Mesenchymal stem cell (in vitro differentiated cells and primary cell): ENCODE data around the gene HS3ST1.

Source experiments
- DNase-seq: peaks from one replicate; pipeline ENCODE4 v3.0.0-alpha.2; 2013
- H2AFZ ChIP-seq: one replicate; pipeline ENCODE4 v1.6.1; 2013; ENCODE audit warnings: low read depth, mild to moderate bottlenecking, control low read depth, inconsistent platforms, low read length, moderate library complexity
- H2AK5ac ChIP-seq: 2 replicates; pipeline ENCODE4 v1.6.1; 2013; ENCODE audit warnings: low read length, moderate library complexity, mild to moderate bottlenecking, inconsistent platforms; ENCODE audit not compliant: severe bottlenecking
- H2BK120ac ChIP-seq: one replicate; pipeline ENCODE4 v1.6.1; 2013; ENCODE audit warnings: low read depth, mild to moderate bottlenecking, inconsistent platforms, low read length, moderate library complexity
- H2BK12ac ChIP-seq, 2 experiments: one replicate each; pipeline ENCODE4 v1.6.1; 2013; ENCODE audit warnings: inconsistent platforms in 2 of 2, low read length in 2 of 2, mild to moderate bottlenecking in 2 of 2, moderate library complexity in 2 of 2, control low read depth in 1 of 2
- H2BK15ac ChIP-seq: one replicate; pipeline ENCODE4 v1.6.1; 2013; ENCODE audit warnings: mild to moderate bottlenecking, low read depth, inconsistent platforms; ENCODE audit not compliant: poor library complexity, severe bottlenecking
- H2BK5ac ChIP-seq: 2 replicates; pipeline ENCODE4 v1.6.1; 2013; ENCODE audit warnings: low read depth, mild to moderate bottlenecking, low read length, control low read depth, inconsistent platforms; ENCODE audit not compliant: poor library complexity, severe bottlenecking
- H3K14ac ChIP-seq, 2 experiments: one replicate each; pipeline ENCODE4 v1.6.1; 2013; ENCODE audit warnings: inconsistent platforms in 2 of 2, low read length in 2 of 2, control low read depth in 1 of 2, mild to moderate bottlenecking in 1 of 2, moderate library complexity in 1 of 2
- H3K18ac ChIP-seq, 2 experiments: one replicate each; pipeline ENCODE4 v1.6.1; 2013; ENCODE audit warnings: inconsistent platforms in 2 of 2, low read length in 2 of 2, control low read depth in 1 of 2, low read depth in 1 of 2, mild to moderate bottlenecking in 1 of 2
- H3K23ac ChIP-seq, 2 experiments: one replicate each; pipeline ENCODE4 v1.6.1; 2013; ENCODE audit warnings: inconsistent platforms in 2 of 2, low read length in 2 of 2, mild to moderate bottlenecking in 2 of 2, moderate library complexity in 2 of 2, control low read depth in 1 of 2
- H3K27ac ChIP-seq: 2 replicates; pipeline ENCODE4 v1.5.1; 2013; ENCODE audit warnings: mild to moderate bottlenecking, moderate library complexity, low read length, control low read depth, inconsistent platforms; ENCODE audit not compliant: poor library complexity, severe bottlenecking
- H3K27me3 ChIP-seq, 2 experiments: 2 replicates each; pipeline versions ENCODE4 v1.6.1 to v1.7.0; 2013; ENCODE audit warnings: low read length in 2 of 2, mild to moderate bottlenecking in 2 of 2, moderate library complexity in 2 of 2, control low read depth in 1 of 2, inconsistent platforms in 1 of 2; ENCODE audit not compliant: control insufficient read depth in 1 of 2, insufficient read depth in 1 of 2
- H3K36me3 ChIP-seq, 2 experiments: 2 replicates each; pipeline versions ENCODE4 v1.6.1 to v1.7.0; 2013; ENCODE audit warnings: low read length in 2 of 2, control low read depth in 1 of 2, inconsistent platforms in 1 of 2, low read depth in 1 of 2, mild to moderate bottlenecking in 1 of 2; ENCODE audit not compliant: insufficient read depth in 2 of 2, control insufficient read depth in 1 of 2
- H3K4ac ChIP-seq, 2 experiments: one replicate each; pipeline ENCODE4 v1.6.1; 2013; ENCODE audit warnings: inconsistent platforms in 2 of 2, low read length in 2 of 2, mild to moderate bottlenecking in 2 of 2, moderate library complexity in 2 of 2, control low read depth in 1 of 2, low read depth in 1 of 2
- H3K4me1 ChIP-seq: 2 replicates; pipeline ENCODE4 v1.6.1; 2013; ENCODE audit warnings: low read depth, low read length, control low read depth; ENCODE audit not compliant: control insufficient read depth, insufficient read depth
- H3K4me2 ChIP-seq: 2 replicates; pipeline ENCODE4 v1.6.1; 2013; ENCODE audit warnings: low read length, mild to moderate bottlenecking, inconsistent platforms; ENCODE audit not compliant: poor library complexity, severe bottlenecking
- H3K4me3 ChIP-seq, 2 experiments: 2 replicates each; pipeline versions ENCODE4 v1.5.1 to v1.7.0; 2013; ENCODE audit warnings: low read length in 2 of 2, mild to moderate bottlenecking in 2 of 2, control low read depth in 1 of 2, low read depth in 1 of 2; ENCODE audit not compliant: insufficient read depth in 1 of 2
- H3K79me1 ChIP-seq: replicated peaks from 2 replicates; pipeline ENCODE4 v1.6.1; 2013; ENCODE audit warnings: mild to moderate bottlenecking, control low read depth, low read length, inconsistent platforms; ENCODE audit not compliant: poor library complexity, severe bottlenecking
- H3K9ac ChIP-seq: 2 replicates; pipeline ENCODE4 v1.7.0; 2013; ENCODE audit warnings: mild to moderate bottlenecking, low read length, moderate library complexity
- H3K9me3 ChIP-seq: 2 replicates; pipeline ENCODE4 v1.7.0; 2013; ENCODE audit warnings: mild to moderate bottlenecking, low read length; ENCODE audit not compliant: control insufficient read depth
- H4K8ac ChIP-seq: one replicate; pipeline ENCODE4 v1.6.1; 2013; ENCODE audit warnings: inconsistent platforms, mild to moderate bottlenecking, low read length, moderate library complexity
- H4K91ac ChIP-seq: one replicate; pipeline ENCODE4 v1.6.1; 2013; ENCODE audit warnings: mild to moderate bottlenecking, low read length, inconsistent platforms
- WGBS: methylation state at CpG from one replicate; pipeline ENCODE4 v1.1.7; 2013; ENCODE audit warnings: mixed read lengths; 5-methylcytosine and 5-hydroxymethylcytosine counted together

HS3ST1 gene

DNA sequence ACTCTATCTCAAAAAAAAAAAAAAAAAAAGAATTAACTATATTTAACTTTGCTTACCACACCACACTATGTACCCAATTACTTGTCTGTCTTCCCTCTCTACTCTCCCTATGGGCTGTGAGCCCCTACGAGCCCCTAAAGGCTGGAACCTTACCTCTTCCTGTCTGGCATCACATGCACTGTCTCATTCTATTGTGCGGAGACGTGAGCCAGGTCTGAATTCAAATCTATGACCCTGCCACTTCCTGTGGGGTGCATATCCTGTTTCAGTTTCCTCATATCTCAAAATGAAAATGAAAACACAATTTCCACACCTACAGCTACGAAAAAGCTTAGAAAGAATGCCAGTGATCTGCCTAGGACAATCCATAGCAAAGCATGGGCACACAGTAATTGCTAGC is 42.9 kb upstream of the HS3ST1 start:
- Histone ChIP-seq H3K27me3 (no peaks in the 10 kb centered on the region), H3K23ac (no peak overlapping the region), H3K4ac (no peak overlapping the region), H2BK120ac (no peak overlapping the region), H2BK15ac (no peak overlapping the region), H3K4me3 (no peak overlapping the region), H3K4me1 (no peaks in the 10 kb centered on the region), H2BK12ac (no peak overlapping the region), H2AFZ (no peak overlapping the region), H3K18ac (no peak overlapping the region), H3K79me1 (no peaks in the 10 kb centered on the region), H3K27ac (no peak overlapping the region), H3K4me2 (no peak overlapping the region), H3K9me3 (peaks cover 4% of the 10 kb centered on the region), H2AK5ac (no peak overlapping the region), H3K36me3 (no peaks in the 10 kb centered on the region), H4K8ac (no peak overlapping the region), H2BK5ac (no peak overlapping the region), H3K14ac (no peak overlapping the region), H3K9ac (no peak overlapping the region), H4K91ac (no peak overlapping the region)
- no peak for DNase-seq
- 83% methylated on average over 4 of the region's 4 CpGs for WGBS

DNA sequence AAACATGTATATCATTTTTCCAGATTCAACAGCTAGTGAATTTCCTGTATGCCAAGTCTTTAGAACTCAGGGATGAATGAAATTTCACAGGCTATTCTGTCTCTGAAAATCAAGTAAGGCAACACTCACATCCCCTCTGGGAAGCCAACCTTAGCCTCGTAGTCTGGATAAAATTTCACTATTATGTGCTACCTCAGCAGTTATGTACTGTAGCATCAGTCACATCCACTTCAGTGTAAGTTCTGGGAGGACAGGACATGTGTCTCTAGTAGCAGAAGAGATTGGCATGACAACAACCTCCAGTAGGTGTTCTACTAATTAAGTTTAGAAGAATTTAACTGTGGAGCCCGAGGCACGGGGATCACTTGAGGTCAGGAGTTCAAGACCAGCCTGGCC is 42.4 kb upstream of the HS3ST1 start:
- no peak overlapping the region for H4K8ac ChIP-seq
- no peaks in the 10 kb centered on the region for H3K27me3 ChIP-seq
- H3K4me2 ChIP-seq, result no peak overlapping the region
- H3K36me3 ChIP-seq, result no peaks in the 10 kb centered on the region
- H2AK5ac ChIP-seq, result no peak overlapping the region
- no peak overlapping the region for H3K4ac ChIP-seq
- H4K91ac ChIP-seq, result no peak overlapping the region
- H3K23ac ChIP-seq, result no peak overlapping the region
- no peak overlapping the region for H2AFZ ChIP-seq
- H2BK120ac ChIP-seq, result no peak overlapping the region
- no peak overlapping the region for H3K4me3 ChIP-seq
- H3K18ac ChIP-seq, result no peak overlapping the region
- no peak overlapping the region for H2BK15ac ChIP-seq
- no peak overlapping the region for H3K14ac ChIP-seq
- no peaks in the 10 kb centered on the region for H3K9me3 ChIP-seq
- no peak for DNase-seq
- no peaks in the 10 kb centered on the region for H3K4me1 ChIP-seq
- no peak overlapping the region for H2BK12ac ChIP-seq
- no peak overlapping the region for H3K27ac ChIP-seq
- H3K9ac ChIP-seq, result no peak overlapping the region
- H2BK5ac ChIP-seq, result no peak overlapping the region
- no peaks in the 10 kb centered on the region for H3K79me1 ChIP-seq
- 86% methylated on average over 3 of the region's 3 CpGs for WGBS

DNA sequence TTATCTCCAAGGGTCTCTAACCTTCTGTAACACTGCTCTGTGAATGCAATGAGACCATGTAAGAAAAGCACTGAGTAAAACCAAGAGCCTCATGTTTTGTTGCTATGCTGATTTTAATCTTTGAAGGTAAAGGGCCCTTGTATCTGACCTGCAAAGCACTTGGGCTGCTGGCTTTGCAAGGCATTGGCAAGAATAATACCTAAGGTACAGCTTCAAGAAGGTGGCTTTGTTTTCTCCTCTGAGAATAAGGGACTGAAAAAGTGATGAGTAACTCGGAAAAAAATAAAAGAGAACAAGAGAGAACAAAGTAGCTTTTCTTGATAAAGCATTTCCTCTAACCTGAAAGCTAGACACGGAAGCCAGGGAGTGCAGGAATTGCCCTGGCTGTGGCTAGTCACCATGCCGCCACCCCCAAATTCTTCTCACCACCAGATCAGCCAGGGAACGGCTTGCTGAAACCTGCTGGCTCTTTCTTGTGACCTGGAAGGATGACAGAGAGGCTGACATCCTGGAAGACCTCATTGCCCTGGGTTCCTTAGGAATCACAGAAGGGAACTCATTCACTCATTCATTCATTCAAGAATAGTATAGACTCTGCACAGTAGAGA is 41.8 kb upstream of the HS3ST1 start:
- H4K8ac ChIP-seq, result no peak overlapping the region
- no peak overlapping the region for H3K4ac ChIP-seq
- H3K79me1 ChIP-seq, result no peaks in the 10 kb centered on the region
- H3K36me3 ChIP-seq, result no peaks in the 10 kb centered on the region
- H3K27ac ChIP-seq, result no peak overlapping the region
- H3K9ac ChIP-seq, result no peak overlapping the region
- H2BK15ac ChIP-seq, result no peak overlapping the region
- H3K4me1 ChIP-seq, result no peaks in the 10 kb centered on the region
- no peak overlapping the region for H2BK120ac ChIP-seq
- no peak overlapping the region for H4K91ac ChIP-seq
- H3K9me3 ChIP-seq, result no peaks in the 10 kb centered on the region
- WGBS, result 81% methylated on average over 4 of the region's 4 CpGs
- H2AFZ ChIP-seq, result no peak overlapping the region
- no peak for DNase-seq
- H3K27me3 ChIP-seq, result no peaks in the 10 kb centered on the region
- H3K23ac ChIP-seq, result no peak overlapping the region
- no peak overlapping the region for H2BK5ac ChIP-seq
- no peak overlapping the region for H3K14ac ChIP-seq
- H3K18ac ChIP-seq, result no peak overlapping the region
- no peak overlapping the region for H3K4me2 ChIP-seq
- H3K4me3 ChIP-seq, result no peak overlapping the region
- H2BK12ac ChIP-seq, result no peak overlapping the region
- H2AK5ac ChIP-seq, result no peak overlapping the region

DNA sequence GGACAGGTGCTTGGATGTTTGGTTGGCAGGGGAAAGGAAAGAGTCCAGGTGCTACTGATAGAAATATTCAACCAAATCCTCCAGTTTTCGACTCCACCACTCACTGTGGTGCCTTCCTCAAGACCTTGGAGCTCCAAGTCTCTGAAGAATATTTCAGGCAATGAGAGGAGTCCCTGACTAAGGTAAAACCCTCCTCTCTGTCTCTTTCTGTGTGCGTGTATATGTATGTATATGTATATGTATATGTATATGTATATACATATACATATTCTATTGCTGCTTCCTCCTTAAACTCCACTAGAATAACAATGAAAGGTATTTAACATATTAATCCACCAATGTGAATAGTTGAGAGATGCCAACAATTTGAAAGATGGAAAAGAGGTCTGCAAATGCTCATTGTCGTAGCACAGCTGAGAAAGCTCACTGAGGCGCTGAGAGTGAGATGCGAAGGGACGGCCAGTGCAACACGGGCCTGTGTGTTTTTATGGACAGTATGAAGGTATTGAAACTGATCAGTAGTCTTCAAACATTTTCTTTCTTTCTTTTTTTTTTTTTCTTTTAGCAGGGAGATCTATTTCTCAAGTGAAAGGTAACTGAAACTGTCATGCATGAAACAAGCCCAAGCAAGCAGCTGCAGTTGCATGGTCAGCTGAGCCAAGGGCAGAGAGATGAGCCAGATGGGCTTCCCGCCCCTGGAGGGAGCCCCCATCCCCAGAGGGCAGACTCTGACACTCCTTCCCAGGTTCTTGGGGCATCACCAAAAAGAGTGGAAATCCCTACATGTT is 41.1 kb upstream of the HS3ST1 start:
- no peak overlapping the region for H2BK12ac ChIP-seq
- WGBS, result 33% methylated on average over 2 of the region's 8 CpGs
- H3K4ac ChIP-seq, result no peak overlapping the region

More for the DNA sequence above, 41.1 kb upstream of the HS3ST1 start:
- H3K4me1 ChIP-seq, result no peaks in the 10 kb centered on the region
- H3K23ac ChIP-seq, result no peak overlapping the region
- no peaks in the 10 kb centered on the region for H3K36me3 ChIP-seq
- H4K91ac ChIP-seq, result no peak overlapping the region
- no peak overlapping the region for H3K4me3 ChIP-seq
- no peak overlapping the region for H4K8ac ChIP-seq
- no peak overlapping the region for H3K14ac ChIP-seq
- H2BK120ac ChIP-seq, result no peak overlapping the region
- no peak overlapping the region for H2BK15ac ChIP-seq
- H2BK5ac ChIP-seq, result no peak overlapping the region
- no peak overlapping the region for H3K9ac ChIP-seq
- H3K79me1 ChIP-seq, result no peaks in the 10 kb centered on the region
- H2AFZ ChIP-seq, result no peak overlapping the region
- H3K27me3 ChIP-seq, result no peaks in the 10 kb centered on the region
- DNase-seq, result no peak
- H3K18ac ChIP-seq, result no peak overlapping the region
- no peak overlapping the region for H2AK5ac ChIP-seq
- H3K9me3 ChIP-seq, result no peaks in the 10 kb centered on the region
- H3K27ac ChIP-seq, result no peak overlapping the region
- H3K4me2 ChIP-seq, result no peak overlapping the region
